PC-3 (cell line): ENCODE measurements around the gene CLEC16A.

Source experiments
- CTCF ChIP-seq: fragments of 300-600 bp; sonication (generic); conservative IDR thresholded peaks from 2 replicates; pipeline ENCODE4 v1.5.1; 2017; ENCODE audit warnings: antibody characterized with exemption, low read depth, mild to moderate bottlenecking, low read length
- EZH2 ChIP-seq: fragments of 300-600 bp; sonication (generic); IDR thresholded peaks from one replicate; pipeline ENCODE4 v1.6.1; 2017; ENCODE audit warnings: antibody characterized with exemption, mild to moderate bottlenecking, low read length; ENCODE audit not compliant: unreplicated experiment
- EZH2phosphoT487 ChIP-seq: fragments of 300-600 bp; sonication (generic); IDR thresholded peaks from 2 replicates; pipeline ENCODE4 v1.6.1; 2018; ENCODE audit warnings: mild to moderate bottlenecking, antibody characterized with exemption, low read length, borderline replicate concordance

GRCh38 chr16:11196286-11196828, 252.0 kb downstream of the CLEC16A start:
- TF ChIP-seq CTCF: no peak
- no peak for TF ChIP-seq EZH2
- TF ChIP-seq EZH2phosphoT487: no peak
